ENCODE measurements around the gene ZNF618.

ZNF618 gene

GRCh38 chr9:114061830-114062474 lies 185.8 kb downstream of the ZNF618 start:
- FAIRE-seq (no peak), DNase-seq (ENCODE audit: insufficient read length, low spot score) (no peak)
- TF ChIP-seq CTCF (IDR thresholded peaks at IDR 0.05; ENCODE audit: insufficient read depth, missing control alignments): no peak

GRCh38 chr9:114065304-114065703 lies 189.2 kb downstream of the ZNF618 start:
- FAIRE-seq (no peak), DNase-seq (ENCODE audit: insufficient read length, low spot score) (no peak)
- TF ChIP-seq CTCF (IDR thresholded peaks at IDR 0.05; ENCODE audit: insufficient read depth, missing control alignments): no peak

- DNase-seq (ENCODE audit: insufficient read length, low spot score) (no peak), FAIRE-seq (no peak)
- TF ChIP-seq CTCF (IDR thresholded peaks at IDR 0.05; ENCODE audit: insufficient read depth, missing control alignments): no peak
Measured at GRCh38 chr9:114069476-114070187, 193.5 kb downstream of the ZNF618 start.

GRCh38 chr9:114070188-114071103 lies 194.3 kb downstream of the ZNF618 start:
- DNase-seq (ENCODE audit: insufficient read length, low spot score): no peak
- TF ChIP-seq CTCF (IDR thresholded peaks at IDR 0.05; ENCODE audit: insufficient read depth, missing control alignments): no peak
- FAIRE-seq: no peak

GRCh38 chr9:114071197-114071795 lies 195.2 kb downstream of the ZNF618 start:
- no peak for TF ChIP-seq CTCF (IDR thresholded peaks at IDR 0.05; ENCODE audit: insufficient read depth, missing control alignments)
- FAIRE-seq (no peak), DNase-seq (ENCODE audit: insufficient read length, low spot score) (no peak)

GRCh38 chr9:114072184-114073140 lies 196.4 kb downstream of the ZNF618 start:
- TF ChIP-seq CTCF (IDR thresholded peaks at IDR 0.05; ENCODE audit: insufficient read depth, missing control alignments): peak; percentile 18
- DNase-seq (ENCODE audit: insufficient read length, low spot score): no peak
- FAIRE-seq: no peak
